ENCODE data around the gene RPL38. TPM values are rescaled to one million over a fixed set of nuclear protein-coding genes. Genes with fewer than 3 reads are reported as not detected.

The RPL38 gene
- total RNA-seq, 1 donor from 2014 or later: 393 TPM

- H3K4me1 Mint-ChIP-seq: peaks cover 11% of the 10 kb centered on the region
- Histone ChIP-seq H3K27me3 (no peaks in the 10 kb centered on the region), H4K20me1 (ENCODE audit: low read depth) (no peaks in the 10 kb centered on the region), H3F3A (ENCODE audit: low read depth) (no peaks in the 10 kb centered on the region), H3K36me3 (no peaks in the 10 kb centered on the region), H3K4me3 (no peak overlapping the region), H2AFZ (replicated peaks) (peak overlapping the region; percentile 5), H3K79me2 (ENCODE audit: low read depth) (no peaks in the 10 kb centered on the region), H3K9me3 (ENCODE audit: low read depth) (no peaks in the 10 kb centered on the region), H3K4me2 (no peak overlapping the region), H3K9ac (no peak overlapping the region), H3K4me1 (peaks cover 10% of the 10 kb centered on the region), H3K27ac (no peak overlapping the region)
- no peak for DNase-seq (ENCODE audit: low spot score)
- no peak for TF ChIP-seq EZH2 (IDR thresholded peaks at IDR 0.05)
- TF ChIP-seq CTCF (IDR thresholded peaks at IDR 0.05): no peak
- TF ChIP-seq EZH2phosphoT487 (IDR thresholded peaks at IDR 0.05): no peak
- peaks cover 7% of the 10 kb centered on the region for H3K9me3 Mint-ChIP-seq
- peaks cover 4% of the 10 kb centered on the region for H3K27me3 Mint-ChIP-seq (ENCODE audit: insufficient read depth, low read depth)
- H3K27ac Mint-ChIP-seq: peak overlapping the region; percentile 51
- H3K4me3 Mint-ChIP-seq: no peak overlapping the region
- no peaks in the 10 kb centered on the region for H3K36me3 Mint-ChIP-seq
Observed at GRCh38 chr17:74160656-74161502, 42.6 kb upstream of the RPL38 start.

- DNase-seq (ENCODE audit: low spot score): no peak
- H3K4me2 ChIP-seq: no peak overlapping the region
- no peak overlapping the region for H3K4me3 Mint-ChIP-seq
- H3K4me1 ChIP-seq: peaks cover 10% of the 10 kb centered on the region
- H3K36me3 ChIP-seq: no peaks in the 10 kb centered on the region
- H3F3A ChIP-seq (ENCODE audit: low read depth): no peaks in the 10 kb centered on the region
- peak overlapping the region; percentile 51 for H3K27ac Mint-ChIP-seq
- peaks cover 11% of the 10 kb centered on the region for H3K4me1 Mint-ChIP-seq
- no peak overlapping the region for H3K9ac ChIP-seq
- no peaks in the 10 kb centered on the region for H3K79me2 ChIP-seq (ENCODE audit: low read depth)
- no peaks in the 10 kb centered on the region for H4K20me1 ChIP-seq (ENCODE audit: low read depth)
- no peak overlapping the region for H3K4me3 ChIP-seq
- TF ChIP-seq EZH2 (IDR thresholded peaks at IDR 0.05) (no peak), CTCF (IDR thresholded peaks at IDR 0.05) (no peak), EZH2phosphoT487 (IDR thresholded peaks at IDR 0.05) (no peak)
- H3K27me3 Mint-ChIP-seq (ENCODE audit: insufficient read depth, low read depth): peaks cover 4% of the 10 kb centered on the region
- peaks cover 7% of the 10 kb centered on the region for H3K9me3 Mint-ChIP-seq
- H3K9me3 ChIP-seq (ENCODE audit: low read depth): no peaks in the 10 kb centered on the region
- no peak overlapping the region for H3K27ac ChIP-seq
- peak overlapping the region; percentile 5 for H2AFZ ChIP-seq (replicated peaks)
- H3K27me3 ChIP-seq: no peaks in the 10 kb centered on the region
- H3K36me3 Mint-ChIP-seq: no peaks in the 10 kb centered on the region
Observed at GRCh38 chr17:74161503-74161875, 42.0 kb upstream of the RPL38 start.

DNA sequence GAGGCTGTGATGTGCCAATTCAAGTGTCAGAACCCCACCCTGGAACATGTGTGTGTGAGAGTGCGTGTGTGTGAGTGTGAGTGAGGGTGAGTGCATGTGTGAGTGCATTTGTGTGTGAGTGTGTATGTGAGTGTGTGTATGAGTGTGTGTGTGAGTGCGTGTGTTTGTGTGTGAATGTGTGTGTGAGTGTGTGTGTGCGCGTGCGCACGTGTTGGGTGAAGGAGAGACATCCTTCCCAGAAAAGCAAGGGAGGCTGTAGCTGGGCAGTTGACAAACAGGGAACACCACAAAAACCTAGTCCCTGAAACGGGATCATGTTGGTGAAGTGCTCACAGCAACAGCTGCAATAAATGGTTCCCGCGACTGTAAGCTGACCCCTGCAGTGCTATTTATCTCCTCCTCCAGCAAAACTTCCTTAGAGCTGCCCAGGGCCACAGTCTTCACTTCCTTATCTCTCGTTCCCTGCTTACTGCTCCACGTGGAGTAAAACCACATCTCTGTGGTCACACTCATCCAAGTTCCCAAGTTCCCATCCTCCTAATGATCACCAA, 40.1 kb upstream of the RPL38 start:
- Histone ChIP-seq H3K27me3 (no peaks in the 10 kb centered on the region), H3K9me3 (ENCODE audit: low read depth) (no peaks in the 10 kb centered on the region), H3K36me3 (no peaks in the 10 kb centered on the region), H3K79me2 (ENCODE audit: low read depth) (no peaks in the 10 kb centered on the region), H3K4me1 (peaks cover 14% of the 10 kb centered on the region), H3F3A (ENCODE audit: low read depth) (no peaks in the 10 kb centered on the region), H3K4me2 (peak overlapping the region; percentile 12), H3K4me3 (no peak overlapping the region), H3K27ac (no peak overlapping the region), H4K20me1 (ENCODE audit: low read depth) (no peaks in the 10 kb centered on the region), H2AFZ (replicated peaks) (peak overlapping the region; percentile 72), H3K9ac (no peak overlapping the region)
- Mint-ChIP-seq H3K4me1 (peaks cover 11% of the 10 kb centered on the region), H3K27ac (no peak overlapping the region), H3K9me3 (peaks cover 7% of the 10 kb centered on the region), H3K27me3 (ENCODE audit: insufficient read depth, low read depth) (peaks cover 4% of the 10 kb centered on the region), H3K36me3 (no peaks in the 10 kb centered on the region), H3K4me3 (no peak overlapping the region)
- peak; percentile 54 for DNase-seq (ENCODE audit: low spot score)
- TF ChIP-seq EZH2phosphoT487 (IDR thresholded peaks at IDR 0.05) (no peak), EZH2 (IDR thresholded peaks at IDR 0.05) (no peak)

DNA sequence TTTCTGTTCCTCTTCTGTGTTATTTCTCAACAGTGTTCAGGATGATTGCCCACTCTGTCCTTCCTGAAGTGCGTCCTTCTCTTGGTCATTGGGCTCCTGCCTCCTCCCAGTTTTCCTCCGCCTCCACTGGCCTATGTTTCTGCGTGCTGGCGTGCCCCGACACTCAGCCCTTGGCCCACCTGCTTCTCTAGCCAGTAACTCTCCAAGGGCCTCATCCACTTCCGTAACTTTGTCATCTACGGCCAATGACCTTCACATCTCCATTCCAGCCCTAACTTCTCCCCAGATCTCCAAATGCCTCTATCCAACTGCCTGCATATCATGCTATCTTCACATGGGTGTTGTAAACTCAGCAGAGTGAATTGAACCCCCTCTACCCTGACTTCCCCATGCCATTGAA, 39.6 kb upstream of the RPL38 start:
- Histone ChIP-seq H4K20me1 (ENCODE audit: low read depth) (no peaks in the 10 kb centered on the region), H3K79me2 (ENCODE audit: low read depth) (no peaks in the 10 kb centered on the region), H3K27me3 (no peaks in the 10 kb centered on the region), H3K4me2 (peak overlapping the region; percentile 12), H3K4me1 (peaks cover 14% of the 10 kb centered on the region), H2AFZ (replicated peaks) (peak overlapping the region; percentile 72), H3K9me3 (ENCODE audit: low read depth) (no peaks in the 10 kb centered on the region), H3K4me3 (no peak overlapping the region), H3K9ac (no peak overlapping the region), H3F3A (ENCODE audit: low read depth) (no peaks in the 10 kb centered on the region), H3K27ac (no peak overlapping the region), H3K36me3 (no peaks in the 10 kb centered on the region)
- Mint-ChIP-seq H3K4me3 (no peak overlapping the region), H3K27me3 (ENCODE audit: insufficient read depth, low read depth) (peaks cover 4% of the 10 kb centered on the region), H3K36me3 (no peaks in the 10 kb centered on the region), H3K4me1 (peaks cover 11% of the 10 kb centered on the region), H3K9me3 (peaks cover 4% of the 10 kb centered on the region), H3K27ac (no peak overlapping the region)
- no peak for DNase-seq (ENCODE audit: low spot score)
- TF ChIP-seq EZH2phosphoT487 (IDR thresholded peaks at IDR 0.05) (no peak), CTCF (IDR thresholded peaks at IDR 0.05) (no peak), EZH2 (IDR thresholded peaks at IDR 0.05) (no peak)
